GM06990 (cell line): Measurements from ENCODE around the gene HS6ST1.

Experiments
- DNase-seq: peaks from one replicate; pipeline ENCODE4 v3.0.0-alpha.2; 2011; ENCODE audit not compliant: insufficient read length; ENCODE audit errors: extremely low read depth
- H3K27me3 ChIP-seq: replicated peaks from 2 replicates; pipeline ENCODE4 v1.6.0; 2011; ENCODE audit warnings: low read length; ENCODE audit not compliant: control insufficient read depth, insufficient read depth
- H3K36me3 ChIP-seq: 2 replicates; pipeline ENCODE4 v1.5.1; 2011; ENCODE audit warnings: low read length; ENCODE audit not compliant: control insufficient read depth, insufficient read depth
- H3K4me3 ChIP-seq: replicated peaks from 2 replicates; pipeline ENCODE4 v1.5.1; 2011; ENCODE audit warnings: low read depth, mild to moderate bottlenecking, control low read depth, low read length
- CTCF ChIP-seq: IDR thresholded peaks from 2 replicates; pipeline ENCODE4 v1.5.1; 2011; ENCODE audit warnings: low read length, control low read depth, mild to moderate bottlenecking, inconsistent platforms; ENCODE audit not compliant: insufficient read depth, poor library complexity, severe bottlenecking

HS6ST1 gene

GRCh38 chr2:128280901-128281321 is 37.8 kb downstream of the HS6ST1 start:
- TF ChIP-seq CTCF, result no peak
- Histone ChIP-seq H3K4me3 (no peak overlapping the region), H3K36me3 (no peaks in the 10 kb centered on the region), H3K27me3 (no peaks in the 10 kb centered on the region)
- no peak for DNase-seq

GRCh38 chr2:128280158-128280871 is 38.4 kb downstream of the HS6ST1 start:
- H3K4me3 ChIP-seq, result no peak overlapping the region
- no peaks in the 10 kb centered on the region for H3K27me3 ChIP-seq
- no peak for DNase-seq
- TF ChIP-seq CTCF, result no peak
- H3K36me3 ChIP-seq, result no peaks in the 10 kb centered on the region; the same call in 1 of the 2 replicates

- no peaks in the 10 kb centered on the region for H3K27me3 ChIP-seq
- H3K36me3 ChIP-seq, result no peaks in the 10 kb centered on the region; the same call in 1 of the 2 replicates
- no peak overlapping the region for H3K4me3 ChIP-seq
- no peak for TF ChIP-seq CTCF
- DNase-seq, result no peak
These were observed 38.9 kb downstream of the HS6ST1 start for GRCh38 chr2:128279786-128280157.

GRCh38 chr2:128279009-128279408 is 39.7 kb downstream of the HS6ST1 start:
- H3K4me3 ChIP-seq, result no peak overlapping the region
- TF ChIP-seq CTCF, result no peak
- H3K27me3 ChIP-seq, result no peaks in the 10 kb centered on the region
- no peak for DNase-seq
- no peaks in the 10 kb centered on the region; the same call in 1 of the 2 replicates for H3K36me3 ChIP-seq

- no peak for TF ChIP-seq CTCF
- DNase-seq, result no peak
- Histone ChIP-seq H3K36me3 (no peaks in the 10 kb centered on the region; the same call in 1 of the 2 replicates), H3K4me3 (no peak overlapping the region), H3K27me3 (no peaks in the 10 kb centered on the region)
These were observed 40.5 kb downstream of the HS6ST1 start for GRCh38 chr2:128277961-128278681.
